ENCODE measurements around the gene PIK3R1. TPM values are rescaled to one million over a fixed set of nuclear protein-coding genes. Genes with fewer than 3 reads are reported as not detected.
"Not testable (repeated sequence)": the region's sequence is repeated elsewhere in the genome, so short reads cannot be mapped to it uniquely, and the experiment has no call there.

Gene PIK3R1
- polyA plus RNA-seq, 1 donor from 2014 or later, result 29.1 TPM

DNA sequence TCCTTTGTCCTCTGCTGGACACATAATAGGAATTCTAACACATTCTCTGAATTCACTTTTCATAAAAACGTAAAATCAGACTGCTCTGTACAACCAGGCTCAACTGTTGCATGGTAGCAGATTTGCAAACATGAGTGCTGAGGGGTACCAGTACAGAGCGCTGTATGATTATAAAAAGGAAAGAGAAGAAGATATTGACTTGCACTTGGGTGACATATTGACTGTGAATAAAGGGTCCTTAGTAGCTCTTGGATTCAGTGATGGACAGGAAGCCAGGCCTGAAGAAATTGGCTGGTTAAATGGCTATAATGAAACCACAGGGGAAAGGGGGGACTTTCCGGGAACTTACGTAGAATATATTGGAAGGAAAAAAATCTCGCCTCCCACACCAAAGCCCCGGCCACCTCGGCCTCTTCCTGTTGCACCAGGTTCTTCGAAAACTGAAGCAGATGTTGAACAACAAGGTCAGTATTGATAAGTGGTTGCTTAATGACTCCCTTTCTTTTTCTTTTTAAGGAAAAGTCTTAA, 11.1 kb downstream of the PIK3R1 start:
- H3K9me3 Mint-ChIP-seq, result no peaks in the 10 kb centered on the region
- H3K27ac Mint-ChIP-seq, result no peak overlapping the region
- H3K4me3 Mint-ChIP-seq, result peak overlapping the region in 1 of 4 donors; percentile 30
- H3K4me1 Mint-ChIP-seq, result peaks cover 33 to 61% (median 60%) of the 10 kb centered on the region in 3 donors
- peaks cover 5% of the 10 kb centered on the region for H3K36me3 Mint-ChIP-seq
- H3K27me3 Mint-ChIP-seq, result no peaks in the 10 kb centered on the region

DNA sequence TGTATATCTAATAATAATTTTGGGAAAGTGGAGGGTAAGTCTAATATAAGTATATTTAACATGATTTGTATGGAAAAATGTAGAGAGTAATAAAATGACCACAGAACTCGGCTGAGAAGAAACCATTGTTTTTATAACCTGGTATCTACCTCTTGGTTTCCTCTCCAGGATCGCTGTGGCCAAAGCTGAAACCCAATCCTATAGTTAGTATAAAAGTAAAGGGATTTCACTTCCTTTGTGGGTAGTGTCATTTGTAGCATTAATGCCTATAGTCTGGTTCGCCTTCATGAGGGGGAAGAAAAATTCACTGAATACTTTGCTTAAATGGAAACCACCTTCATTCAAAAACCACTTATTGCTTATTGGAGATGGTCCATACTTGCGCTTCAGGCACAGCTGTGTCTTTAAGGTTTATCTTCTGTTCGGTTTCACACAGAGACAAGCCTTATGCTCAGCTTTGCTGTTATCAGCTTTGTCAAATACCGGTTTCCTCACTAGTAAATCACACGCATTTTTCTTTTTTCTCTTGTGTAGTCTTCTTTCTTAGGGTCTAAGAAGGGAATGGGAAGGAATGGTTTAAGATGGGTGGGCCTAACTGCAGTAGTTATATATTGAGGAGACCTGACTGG, 12.1 kb downstream of the PIK3R1 start:
- Mint-ChIP-seq H3K4me3 (no peak overlapping the region), H3K9me3 (no peaks in the 10 kb centered on the region), H3K27ac (no peak overlapping the region), H3K36me3 (peaks cover 5% of the 10 kb centered on the region), H3K4me1 (peaks cover 31 to 57% (median 57%) of the 10 kb centered on the region in 3 donors), H3K27me3 (no peaks in the 10 kb centered on the region)

DNA sequence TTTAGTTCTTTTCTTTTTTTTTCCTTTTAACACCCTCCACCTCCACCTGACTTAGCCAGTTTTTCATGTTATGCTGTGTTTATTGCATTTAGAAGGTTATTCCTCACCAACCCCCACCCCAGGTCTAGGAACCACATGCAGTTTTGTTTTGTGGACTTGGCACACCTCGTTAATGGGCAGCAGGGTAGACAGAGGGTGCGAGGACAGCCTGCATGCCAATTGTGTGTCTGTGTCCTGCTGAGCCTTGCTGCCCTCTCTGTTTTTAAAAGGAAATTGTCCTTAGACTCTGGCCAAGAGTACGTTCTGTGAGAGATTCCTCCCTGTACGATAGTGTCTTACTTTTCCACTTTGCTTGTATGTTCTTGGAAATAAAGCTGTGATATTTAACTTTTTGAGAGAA, 13.9 kb downstream of the PIK3R1 start:
- Mint-ChIP-seq H3K4me3 (no peak overlapping the region), H3K4me1 (peaks cover 33 to 52% (median 46%) of the 10 kb centered on the region in 3 donors), H3K27ac (no peak overlapping the region), H3K36me3 (peaks cover 7% of the 10 kb centered on the region), H3K27me3 (no peaks in the 10 kb centered on the region), H3K9me3 (no peaks in the 10 kb centered on the region)

DNA sequence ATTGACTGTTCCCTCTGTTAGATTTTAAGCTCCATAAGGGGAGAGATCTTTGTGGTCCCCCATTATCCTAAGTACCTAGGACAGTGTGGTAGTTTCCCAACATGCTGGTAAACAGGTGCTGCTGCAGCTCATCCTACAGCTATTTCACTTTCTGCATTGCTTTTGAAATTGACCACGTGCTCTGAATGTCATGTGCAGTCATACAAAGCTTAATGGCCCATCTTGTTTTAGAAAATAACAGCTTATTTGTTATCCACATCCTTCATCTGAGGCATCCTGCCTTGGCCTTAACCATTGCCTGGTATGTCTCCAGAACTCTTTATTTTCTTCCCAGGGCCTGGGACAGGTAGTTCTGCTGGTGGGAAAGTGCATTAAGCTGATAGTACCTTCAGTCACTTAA, 14.7 kb downstream of the PIK3R1 start:
- Mint-ChIP-seq H3K27ac (no peak overlapping the region), H3K9me3 (no peaks in the 10 kb centered on the region), H3K36me3 (peaks cover 6% of the 10 kb centered on the region), H3K4me1 (peaks cover 31 to 46% (median 37%) of the 10 kb centered on the region in 3 donors), H3K4me3 (no peak overlapping the region), H3K27me3 (no peaks in the 10 kb centered on the region)

DNA sequence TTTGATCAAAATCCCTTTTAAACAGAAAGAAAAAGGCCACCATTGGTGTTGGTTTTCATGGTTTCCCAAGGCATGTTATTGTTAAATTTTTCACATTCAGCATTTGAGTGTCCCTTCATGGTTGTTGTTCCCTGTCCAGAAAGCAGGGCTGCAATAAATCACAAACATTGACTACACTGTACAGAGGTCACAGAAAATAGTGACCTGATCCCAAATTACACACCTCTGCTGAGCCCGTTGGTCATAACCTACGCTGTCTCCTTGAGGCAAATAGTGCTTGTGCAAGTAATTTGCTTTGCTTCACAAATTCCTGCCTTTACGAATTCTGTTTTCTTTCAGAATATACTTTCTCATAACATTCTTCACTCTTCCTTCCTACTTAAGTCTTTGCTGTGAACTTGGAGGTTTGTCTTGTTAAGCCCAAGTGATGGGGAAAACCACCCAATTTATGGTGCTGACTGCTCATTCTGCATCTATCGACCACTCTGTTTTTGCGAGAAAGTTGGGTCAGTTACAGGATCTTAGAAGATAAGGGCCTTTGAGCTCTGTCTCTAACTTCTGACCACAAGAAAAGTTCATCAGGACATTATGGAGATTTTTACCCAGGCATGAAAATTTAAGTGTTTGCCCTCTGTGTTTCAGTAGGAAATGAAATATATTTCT, 16.0 kb downstream of the PIK3R1 start:
- Mint-ChIP-seq H3K4me3 (no peak overlapping the region), H3K9me3 (no peaks in the 10 kb centered on the region), H3K36me3 (peaks cover 4% of the 10 kb centered on the region)

DNA sequence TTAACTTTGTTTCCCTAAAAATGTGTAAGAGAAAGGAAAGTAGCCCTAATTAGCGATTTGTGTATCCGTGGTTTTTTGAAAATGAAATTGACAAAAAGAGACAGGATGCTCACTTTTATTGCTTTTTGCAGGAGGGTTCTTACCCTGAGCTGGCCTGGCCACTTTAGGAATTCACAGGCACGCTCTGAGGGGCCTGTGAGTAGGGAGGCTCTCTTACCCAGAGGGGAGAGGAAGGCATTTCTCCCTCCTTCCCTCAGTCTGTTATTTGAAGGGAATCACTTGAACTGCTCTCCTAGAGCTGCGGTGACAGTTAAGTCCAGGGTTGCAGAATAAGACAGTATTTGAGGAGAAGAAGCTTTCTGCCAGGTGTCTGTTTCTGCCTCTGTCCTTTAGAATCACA, 16.7 kb downstream of the PIK3R1 start:
- Mint-ChIP-seq H3K27me3 (no peaks in the 10 kb centered on the region), H3K4me1 (peaks cover 25 to 49% (median 41%) of the 10 kb centered on the region in 3 donors), H3K9me3 (no peaks in the 10 kb centered on the region), H3K27ac (peak overlapping the region in 1 of 3 donors; percentile 17), H3K36me3 (peaks cover 4% of the 10 kb centered on the region), H3K4me3 (no peak overlapping the region)

More for the DNA sequence above, 16.0 kb downstream of the PIK3R1 start:
- Mint-ChIP-seq H3K27me3 (no peaks in the 10 kb centered on the region), H3K4me1 (peaks cover 24 to 42% (median 36%) of the 10 kb centered on the region in 3 donors), H3K27ac (no peak overlapping the region)

DNA sequence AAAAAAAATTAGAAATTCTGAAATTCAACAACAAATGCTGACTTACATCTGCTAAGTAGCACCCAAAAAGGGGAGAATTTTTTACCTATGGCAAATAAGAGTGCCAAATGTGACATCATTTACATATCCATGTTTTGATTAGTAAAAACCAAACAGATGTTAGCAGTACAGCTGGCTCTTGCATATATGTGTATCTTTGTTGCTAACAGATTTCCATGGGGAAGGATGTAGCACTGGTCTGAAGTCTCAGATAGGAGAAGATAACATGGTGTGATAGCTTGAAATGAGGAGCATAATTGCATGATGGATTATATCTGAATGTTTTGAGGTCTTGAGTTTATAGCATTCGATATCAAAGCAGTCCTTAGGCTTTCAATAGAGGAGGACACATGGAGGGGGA, 17.5 kb downstream of the PIK3R1 start:
- Mint-ChIP-seq H3K27me3 (no peaks in the 10 kb centered on the region), H3K4me3 (no peak overlapping the region), H3K9me3 (no peaks in the 10 kb centered on the region), H3K36me3 (peaks cover 4% of the 10 kb centered on the region), H3K4me1 (peaks cover 30 to 53% (median 38%) of the 10 kb centered on the region in 3 donors), H3K27ac (no peak overlapping the region)

DNA sequence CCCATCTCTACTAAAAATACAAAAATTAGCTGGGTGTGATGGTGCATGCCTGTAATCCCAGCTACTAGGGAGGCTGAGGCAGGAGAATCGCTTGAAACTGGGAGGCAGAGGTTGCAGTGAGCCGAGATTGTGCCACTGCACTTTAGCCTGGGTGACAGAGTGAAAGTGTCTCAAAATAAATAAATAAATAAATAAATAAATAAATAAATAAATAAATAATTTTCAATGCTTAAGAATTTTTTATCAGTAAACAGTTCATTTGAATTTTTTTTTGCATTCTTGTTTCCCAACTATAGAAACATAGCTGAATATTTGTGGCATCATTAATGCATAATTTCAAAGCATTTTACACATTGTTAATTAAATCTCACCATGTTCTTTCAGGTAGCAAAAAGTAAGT, 19.7 kb downstream of the PIK3R1 start:
- not testable (repeated sequence) for H3K27ac Mint-ChIP-seq, H3K4me3 Mint-ChIP-seq, H3K27me3 Mint-ChIP-seq, H3K9me3 Mint-ChIP-seq, H3K36me3 Mint-ChIP-seq
- peaks cover 41 to 60% (median 43%) of the 10 kb centered on the region in 3 donors for H3K4me1 Mint-ChIP-seq

DNA sequence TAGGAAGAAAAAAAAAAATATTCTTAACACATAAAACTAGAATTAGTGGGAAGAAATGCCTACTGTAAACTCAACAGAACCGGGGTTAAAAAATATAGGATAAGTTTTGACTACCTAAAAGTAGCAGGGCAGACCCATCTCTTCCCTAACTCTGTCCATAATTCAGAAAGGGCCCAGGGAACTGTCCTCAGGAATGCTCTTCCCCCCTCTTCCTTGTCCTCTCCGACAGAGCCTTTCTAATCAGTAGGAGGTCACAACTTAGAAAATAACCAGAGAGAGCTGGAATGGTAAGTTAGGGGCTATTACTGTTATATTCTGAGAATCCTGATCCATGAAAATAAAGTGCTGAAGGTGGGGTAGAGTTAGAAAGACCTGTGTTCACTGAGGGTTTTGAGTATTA, 22.2 kb downstream of the PIK3R1 start:
- H3K4me3 Mint-ChIP-seq, result peak overlapping the region in 1 of 4 donors; percentile 85
- no peaks in the 10 kb centered on the region for H3K27me3 Mint-ChIP-seq
- peaks cover 43 to 67% (median 59%) of the 10 kb centered on the region in 3 donors for H3K4me1 Mint-ChIP-seq
- peak overlapping the region; percentile 46 to 75 (median 73) for H3K27ac Mint-ChIP-seq
- H3K9me3 Mint-ChIP-seq, result no peaks in the 10 kb centered on the region
- peaks cover 5% of the 10 kb centered on the region for H3K36me3 Mint-ChIP-seq

DNA sequence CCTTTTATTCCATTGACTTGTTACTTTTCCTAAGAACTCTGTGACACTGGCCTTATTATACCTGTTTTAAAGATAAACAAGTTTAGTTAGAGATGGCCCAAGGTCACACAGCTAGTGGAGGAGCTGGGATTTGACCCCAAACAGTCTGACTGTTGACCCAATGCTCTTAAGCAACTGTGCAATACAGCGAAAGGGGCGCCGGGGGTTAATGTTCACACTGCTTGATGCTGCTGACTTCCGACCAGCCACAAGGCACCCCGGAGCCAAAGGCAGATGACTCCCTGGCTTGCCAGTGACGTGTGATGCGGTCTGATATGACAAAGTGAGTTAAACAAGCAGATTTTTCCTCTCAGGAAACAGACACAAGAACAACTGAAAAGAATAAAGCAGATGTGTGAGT, 23.9 kb downstream of the PIK3R1 start:
- Mint-ChIP-seq H3K27ac (peak overlapping the region; percentile 72 to 76 (median 73)), H3K9me3 (no peaks in the 10 kb centered on the region), H3K27me3 (no peaks in the 10 kb centered on the region), H3K36me3 (peaks cover 7% of the 10 kb centered on the region), H3K4me3 (peak overlapping the region; percentile 6 to 58 (median 32)), H3K4me1 (peaks cover 43 to 69% (median 66%) of the 10 kb centered on the region in 3 donors)

DNA sequence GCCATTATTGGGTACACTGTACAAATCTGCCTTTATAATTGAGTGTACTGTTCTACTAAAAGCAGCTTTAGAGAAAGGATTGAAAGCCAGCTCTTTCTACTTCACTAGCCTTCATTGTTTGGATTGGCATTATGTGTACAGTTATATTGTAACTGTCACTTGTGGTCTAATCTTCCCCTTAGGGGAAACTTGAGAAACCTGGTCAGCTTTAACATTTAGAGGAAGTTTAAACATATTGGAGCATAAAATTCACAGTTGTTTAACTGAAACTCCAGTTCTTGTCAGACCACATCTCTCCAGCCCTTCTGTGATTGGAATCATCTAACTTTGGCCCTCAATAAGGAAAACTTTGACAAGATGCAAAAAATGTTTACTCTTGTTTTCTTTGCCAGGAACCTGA, 24.6 kb downstream of the PIK3R1 start:
- no peaks in the 10 kb centered on the region for H3K9me3 Mint-ChIP-seq
- H3K27ac Mint-ChIP-seq, result peak overlapping the region; percentile 11 to 73 (median 57)
- H3K4me1 Mint-ChIP-seq, result peaks cover 45 to 71% (median 67%) of the 10 kb centered on the region in 3 donors
- peak overlapping the region in 3 of 4 donors; percentile 14 to 31 (median 23) for H3K4me3 Mint-ChIP-seq
- H3K36me3 Mint-ChIP-seq, result peaks cover 7% of the 10 kb centered on the region
- H3K27me3 Mint-ChIP-seq, result no peaks in the 10 kb centered on the region

DNA sequence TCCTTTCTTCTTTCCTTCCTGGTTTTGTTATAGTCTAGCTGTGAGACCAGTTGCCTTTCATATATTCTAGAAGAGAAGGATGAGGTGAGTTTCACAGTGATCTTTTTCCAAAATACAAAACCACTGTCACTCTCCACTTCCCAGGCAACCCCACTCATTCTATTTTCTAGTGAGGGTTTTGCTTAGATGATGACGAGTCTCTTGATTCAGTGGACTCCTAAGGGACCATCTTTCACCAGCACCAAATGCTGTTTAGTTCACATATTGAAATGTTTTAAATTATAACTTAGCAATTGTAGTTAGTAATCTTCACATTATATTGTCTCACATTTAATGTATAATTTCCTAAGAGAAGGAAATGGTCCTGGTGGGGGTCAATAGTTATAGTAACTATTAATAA, 25.2 kb downstream of the PIK3R1 start:
- no peaks in the 10 kb centered on the region for H3K27me3 Mint-ChIP-seq
- no peaks in the 10 kb centered on the region for H3K9me3 Mint-ChIP-seq
- H3K36me3 Mint-ChIP-seq, result peaks cover 5% of the 10 kb centered on the region
- H3K27ac Mint-ChIP-seq, result peak overlapping the region; percentile 1 to 73 (median 57)
- peak overlapping the region in 1 of 4 donors; percentile 31 for H3K4me3 Mint-ChIP-seq
- H3K4me1 Mint-ChIP-seq, result peaks cover 45 to 68% (median 67%) of the 10 kb centered on the region in 3 donors

DNA sequence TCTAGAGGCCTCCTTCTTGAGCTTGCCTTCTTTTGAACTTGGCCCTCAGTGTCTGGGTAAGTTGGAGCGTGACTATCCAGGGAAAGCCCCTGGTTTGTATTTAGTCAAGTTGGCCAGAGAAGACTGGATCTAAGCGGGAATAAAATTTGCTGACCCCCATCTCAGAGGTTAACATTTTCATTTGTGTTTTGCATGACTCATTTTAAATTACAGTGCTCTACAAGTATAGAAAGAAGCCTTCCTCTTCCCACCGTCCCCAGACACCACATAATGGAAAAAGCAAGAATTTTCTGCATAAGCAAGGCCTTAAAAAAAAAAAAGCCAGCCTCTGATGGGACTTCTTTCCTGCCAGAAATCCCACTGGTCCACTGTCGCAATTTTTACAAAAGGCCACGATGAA, 27.2 kb downstream of the PIK3R1 start:
- no peak overlapping the region for H3K4me3 Mint-ChIP-seq
- no peaks in the 10 kb centered on the region for H3K9me3 Mint-ChIP-seq
- H3K27ac Mint-ChIP-seq, result peak overlapping the region in 2 of 3 donors; percentile 7 to 20
- peaks cover 5% of the 10 kb centered on the region for H3K36me3 Mint-ChIP-seq
- H3K27me3 Mint-ChIP-seq, result no peaks in the 10 kb centered on the region
- H3K4me1 Mint-ChIP-seq, result peaks cover 39 to 64% (median 62%) of the 10 kb centered on the region in 3 donors

DNA sequence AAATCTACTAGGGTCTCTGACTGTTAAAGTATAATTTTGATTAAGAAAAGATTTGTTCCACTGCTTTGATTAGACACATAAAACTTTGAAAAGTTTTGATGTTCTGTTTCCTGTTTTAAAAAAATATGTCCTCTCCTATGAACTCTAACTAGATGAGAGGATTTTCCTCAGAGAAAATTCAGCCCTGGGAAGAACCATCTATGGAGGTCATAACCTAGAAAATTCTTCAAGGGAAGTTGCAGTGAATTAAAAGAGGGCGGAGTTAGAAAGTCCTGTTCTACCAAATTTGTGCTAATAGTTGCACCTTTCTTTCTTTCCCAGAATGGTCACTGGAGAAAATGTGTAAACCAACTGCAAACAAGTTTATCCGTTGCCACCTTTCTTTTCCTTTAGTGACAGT, 27.7 kb downstream of the PIK3R1 start:
- H3K27ac Mint-ChIP-seq, result peak overlapping the region in 2 of 3 donors; percentile 62 to 83
- no peaks in the 10 kb centered on the region for H3K27me3 Mint-ChIP-seq
- H3K9me3 Mint-ChIP-seq, result no peaks in the 10 kb centered on the region
- peaks cover 35 to 60% (median 57%) of the 10 kb centered on the region in 3 donors for H3K4me1 Mint-ChIP-seq
- peaks cover 5% of the 10 kb centered on the region for H3K36me3 Mint-ChIP-seq
- H3K4me3 Mint-ChIP-seq, result peak overlapping the region in 1 of 4 donors; percentile 68

DNA sequence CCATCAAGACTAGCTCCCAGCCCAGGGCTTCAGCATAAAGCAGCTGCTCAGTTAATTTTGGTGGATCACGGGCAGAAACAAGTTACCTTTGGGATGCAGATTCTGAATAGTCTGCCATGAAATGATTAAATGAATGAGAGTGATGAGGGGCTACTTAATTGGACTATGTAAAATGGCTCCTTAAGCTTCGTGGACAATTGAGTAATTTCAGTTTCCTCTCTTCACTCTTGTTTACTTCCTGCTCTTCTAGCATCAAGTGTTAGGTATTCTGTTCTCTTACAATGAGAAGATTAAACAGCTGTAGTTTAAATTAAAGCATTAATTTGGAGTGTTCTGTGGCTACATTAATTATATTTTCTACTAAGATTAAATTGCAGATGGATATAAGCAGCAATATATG, 28.1 kb downstream of the PIK3R1 start:
- peak overlapping the region in 2 of 4 donors; percentile 51 to 75 for H3K4me3 Mint-ChIP-seq
- no peaks in the 10 kb centered on the region for H3K27me3 Mint-ChIP-seq
- peaks cover 31 to 60% (median 54%) of the 10 kb centered on the region in 3 donors for H3K4me1 Mint-ChIP-seq
- peaks cover 5% of the 10 kb centered on the region for H3K36me3 Mint-ChIP-seq
- H3K27ac Mint-ChIP-seq, result peak overlapping the region in 1 of 3 donors; percentile 62
- no peaks in the 10 kb centered on the region for H3K9me3 Mint-ChIP-seq

All from IgD-negative memory B cell (primary cell).